NK-92 treated with Interleukin-12 subunit alpha and Interleukin-12 subunit beta, amount 100 ng/mL, for 24 hours (cell line): Measurements from ENCODE around the gene UGCG.
"Not testable (repeated sequence)": the region's sequence is repeated elsewhere in the genome, so short reads cannot be mapped to it uniquely, and the experiment has no call there.

ENCODE experiments used
- DNase-seq: peaks from one replicate; lab custom pipeline; 2025; lab: John Stamatoyannopoulos, UW

Gene UGCG

GRCh38 chr9:111955048-111955447 is 58.4 kb downstream of the UGCG start:
- DNase-seq: no peak

GRCh38 chr9:111957856-111958631 is 61.4 kb downstream of the UGCG start:
- no peak for DNase-seq

GRCh38 chr9:111959468-111960359 is 63.1 kb downstream of the UGCG start:
- DNase-seq: no peak

GRCh38 chr9:111960485-111960884 is 63.9 kb downstream of the UGCG start:
- not testable (repeated sequence) for DNase-seq

- DNase-seq: no peak
Observed at GRCh38 chr9:111961009-111961408, 64.4 kb downstream of the UGCG start.

GRCh38 chr9:111961575-111961974 is 65.0 kb downstream of the UGCG start:
- no peak for DNase-seq

GRCh38 chr9:111962021-111962420 is 65.4 kb downstream of the UGCG start:
- DNase-seq: no peak

- DNase-seq: no peak
Observed at GRCh38 chr9:111963995-111964394, 67.4 kb downstream of the UGCG start.

GRCh38 chr9:111965566-111966019 is 69.0 kb downstream of the UGCG start:
- no peak for DNase-seq

GRCh38 chr9:111966124-111966723 is 69.6 kb downstream of the UGCG start:
- DNase-seq: no peak

- DNase-seq: no peak
Observed at GRCh38 chr9:111966861-111967291, 70.3 kb downstream of the UGCG start.

- DNase-seq: no peak
Observed at GRCh38 chr9:111967621-111968020, 71.0 kb downstream of the UGCG start.

- no peak for DNase-seq
Observed at GRCh38 chr9:111969061-111969460, 72.4 kb downstream of the UGCG start.

- no peak for DNase-seq
Observed at GRCh38 chr9:111969622-111970021, 73.0 kb downstream of the UGCG start.

- no peak for DNase-seq
Observed at GRCh38 chr9:111970827-111971226, 74.2 kb downstream of the UGCG start.

GRCh38 chr9:111974092-111974681 is 77.6 kb downstream of the UGCG start:
- DNase-seq: no peak

- no peak for DNase-seq
Observed at GRCh38 chr9:111975709-111976108, 79.1 kb downstream of the UGCG start.

- DNase-seq: no peak
Observed at GRCh38 chr9:111978616-111979015, 82.0 kb downstream of the UGCG start.

- no peak for DNase-seq
Observed at GRCh38 chr9:111979561-111979960, 82.9 kb downstream of the UGCG start.

GRCh38 chr9:111980398-111980797 is 83.8 kb downstream of the UGCG start:
- no peak for DNase-seq

- peak; percentile 19 for DNase-seq
Observed at GRCh38 chr9:111983484-111983908, 86.9 kb downstream of the UGCG start.
